Mesenteric fat pad (tissue), 1 donor: ENCODE data around the gene GLCE. TPM values are rescaled to one million over a fixed set of nuclear protein-coding genes. Genes with fewer than 3 reads are reported as not detected.
"Not testable (repeated sequence)": the region's sequence is repeated elsewhere in the genome, so short reads cannot be mapped to it uniquely, and the experiment has no call there.

ENCODE experiments used
- DNase-seq: peaks from one replicate; pipeline ENCODE4 v3.0.0-alpha.2; 2020; ENCODE audit warnings: low spot score
- total RNA-seq: library from RNA; stranded (reverse); fragmentation: NEBNext Ultra II Directional; extraction: Animal tissue kit (Norgen Biotek cat#: 25700); gene quantifications from one replicate; pipeline ENCODE4 v1.2.1, GENCODE V29; 2021
- donor health status: DM: yes; HTN: yes; CAD: no.

GLCE gene
- total RNA-seq, 1 donor from 2014 or later: 14.3 TPM

GRCh38 chr15:69134791-69135190 is 25.6 kb upstream of the GLCE start:
- no peak for DNase-seq

- DNase-seq: no peak
Observed at GRCh38 chr15:69135499-69135898, 24.9 kb upstream of the GLCE start.

- no peak for DNase-seq
Observed at GRCh38 chr15:69138963-69139362, 21.5 kb upstream of the GLCE start.

- no peak for DNase-seq
Observed at GRCh38 chr15:69140306-69140705, 20.1 kb upstream of the GLCE start.

GRCh38 chr15:69141286-69141701 is 19.1 kb upstream of the GLCE start:
- DNase-seq: no peak

- DNase-seq: no peak
Observed at GRCh38 chr15:69141833-69142232, 18.6 kb upstream of the GLCE start.

GRCh38 chr15:69143756-69144436 is 16.5 kb upstream of the GLCE start:
- DNase-seq: no peak

- DNase-seq: no peak
Observed at GRCh38 chr15:69144530-69144929, 15.9 kb upstream of the GLCE start.

- no peak for DNase-seq
Observed at GRCh38 chr15:69145149-69145693, 15.2 kb upstream of the GLCE start.

- no peak for DNase-seq
Observed at GRCh38 chr15:69145694-69146492, 14.5 kb upstream of the GLCE start.

- DNase-seq: no peak
Observed at GRCh38 chr15:69146724-69147435, 13.6 kb upstream of the GLCE start.

- DNase-seq: no peak
Observed at GRCh38 chr15:69148465-69148864, 12.0 kb upstream of the GLCE start.

- no peak for DNase-seq
Observed at GRCh38 chr15:69149163-69149562, 11.3 kb upstream of the GLCE start.

GRCh38 chr15:69149803-69150202 is 10.6 kb upstream of the GLCE start:
- DNase-seq: no peak

GRCh38 chr15:69150336-69150735 is 10.1 kb upstream of the GLCE start:
- DNase-seq: no peak

GRCh38 chr15:69150841-69151240 is 9.6 kb upstream of the GLCE start:
- DNase-seq: no peak

GRCh38 chr15:69153046-69153445 is 7.4 kb upstream of the GLCE start:
- no peak for DNase-seq

GRCh38 chr15:69153587-69153986 is 6.8 kb upstream of the GLCE start:
- DNase-seq: not testable (repeated sequence)

GRCh38 chr15:69154078-69154477 is 6.4 kb upstream of the GLCE start:
- DNase-seq: no peak

- DNase-seq: no peak
Observed at GRCh38 chr15:69154684-69155083, 5.8 kb upstream of the GLCE start.

- DNase-seq: no peak
Observed at GRCh38 chr15:69156736-69157381, 3.6 kb upstream of the GLCE start.
